KOPT-K1 (cell line): ENCODE data around the gene CLDN34.

Experiments used
- H3K27ac ChIP-seq: fragments of 200-600 bp; sonication (generic); 2 replicates; pipeline ENCODE4 v1.5.1; 2016; ENCODE audit warnings: antibody characterized with exemption, mild to moderate bottlenecking, low read depth, low read length; ENCODE audit not compliant: poor library complexity, severe bottlenecking
- H3K36me3 ChIP-seq: fragments of 200-600 bp; sonication (generic); 2 replicates; pipeline ENCODE4 v1.5.1; 2017; ENCODE audit warnings: antibody characterized with exemption, mild to moderate bottlenecking, low read length, moderate library complexity; ENCODE audit not compliant: insufficient read depth
- H3K9me3 ChIP-seq: fragments of 200-600 bp; sonication (generic); 2 replicates; pipeline ENCODE4 v1.5.1; 2017; ENCODE audit warnings: antibody characterized with exemption, low read length, mild to moderate bottlenecking; ENCODE audit not compliant: insufficient read depth, poor library complexity, severe bottlenecking

CLDN34 gene

GRCh38 chrX:9952300-9952699 is 14.9 kb upstream of the CLDN34 start:
- Histone ChIP-seq H3K27ac (no peak overlapping the region), H3K36me3 (no peaks in the 10 kb centered on the region), H3K9me3 (peaks cover 6% of the 10 kb centered on the region)

GRCh38 chrX:9953396-9953795 is 13.8 kb upstream of the CLDN34 start:
- H3K9me3 ChIP-seq: peaks cover 6% of the 10 kb centered on the region
- H3K36me3 ChIP-seq: no peaks in the 10 kb centered on the region
- no peak overlapping the region for H3K27ac ChIP-seq

- H3K27ac ChIP-seq: no peak overlapping the region
- H3K36me3 ChIP-seq: no peaks in the 10 kb centered on the region
- peaks cover 6% of the 10 kb centered on the region for H3K9me3 ChIP-seq
Measured at GRCh38 chrX:9955506-9955905, 11.7 kb upstream of the CLDN34 start.

- Histone ChIP-seq H3K9me3 (peaks cover 5% of the 10 kb centered on the region), H3K27ac (no peak overlapping the region), H3K36me3 (no peaks in the 10 kb centered on the region)
Measured at GRCh38 chrX:9957743-9958142, 9.4 kb upstream of the CLDN34 start.

- H3K27ac ChIP-seq: no peak overlapping the region
- H3K9me3 ChIP-seq: peaks cover under 1% of the 10 kb centered on the region
- H3K36me3 ChIP-seq: no peaks in the 10 kb centered on the region
Measured at GRCh38 chrX:9958183-9958582, 9.0 kb upstream of the CLDN34 start.

- no peak overlapping the region for H3K27ac ChIP-seq
- H3K9me3 ChIP-seq: no peaks in the 10 kb centered on the region
- H3K36me3 ChIP-seq: no peaks in the 10 kb centered on the region
Measured at GRCh38 chrX:9961750-9962149, 5.4 kb upstream of the CLDN34 start.

GRCh38 chrX:9977635-9978034 is 10.5 kb downstream of the CLDN34 start:
- Histone ChIP-seq H3K27ac (no peak overlapping the region), H3K36me3 (no peaks in the 10 kb centered on the region), H3K9me3 (peaks cover 5% of the 10 kb centered on the region)

GRCh38 chrX:9980401-9980800 is 13.2 kb downstream of the CLDN34 start:
- Histone ChIP-seq H3K27ac (no peak overlapping the region), H3K36me3 (no peaks in the 10 kb centered on the region), H3K9me3 (no peaks in the 10 kb centered on the region)

- Histone ChIP-seq H3K27ac (no peak overlapping the region), H3K36me3 (no peaks in the 10 kb centered on the region), H3K9me3 (no peaks in the 10 kb centered on the region)
Measured at GRCh38 chrX:9980927-9981326, 13.8 kb downstream of the CLDN34 start.

- Histone ChIP-seq H3K27ac (no peak overlapping the region), H3K36me3 (no peaks in the 10 kb centered on the region), H3K9me3 (no peaks in the 10 kb centered on the region)
Measured at GRCh38 chrX:9983441-9983840, 16.3 kb downstream of the CLDN34 start.

- Histone ChIP-seq H3K36me3 (no peaks in the 10 kb centered on the region), H3K9me3 (no peaks in the 10 kb centered on the region), H3K27ac (no peak overlapping the region)
Measured at GRCh38 chrX:9983846-9984245, 16.7 kb downstream of the CLDN34 start.

- Histone ChIP-seq H3K36me3 (no peaks in the 10 kb centered on the region), H3K9me3 (no peaks in the 10 kb centered on the region), H3K27ac (no peak overlapping the region)
Measured at GRCh38 chrX:9988762-9989161, 21.6 kb downstream of the CLDN34 start.

GRCh38 chrX:9992061-9992460 is 24.9 kb downstream of the CLDN34 start:
- no peaks in the 10 kb centered on the region for H3K9me3 ChIP-seq
- no peaks in the 10 kb centered on the region for H3K36me3 ChIP-seq
- no peak overlapping the region for H3K27ac ChIP-seq

GRCh38 chrX:9992724-9993123 is 25.6 kb downstream of the CLDN34 start:
- H3K36me3 ChIP-seq: no peaks in the 10 kb centered on the region
- no peaks in the 10 kb centered on the region for H3K9me3 ChIP-seq
- H3K27ac ChIP-seq: no peak overlapping the region

GRCh38 chrX:9995855-9996339 is 28.7 kb downstream of the CLDN34 start:
- Histone ChIP-seq H3K9me3 (no peaks in the 10 kb centered on the region), H3K36me3 (no peaks in the 10 kb centered on the region), H3K27ac (no peak overlapping the region)

GRCh38 chrX:9997041-9997440 is 29.9 kb downstream of the CLDN34 start:
- Histone ChIP-seq H3K9me3 (no peaks in the 10 kb centered on the region), H3K36me3 (no peaks in the 10 kb centered on the region), H3K27ac (no peak overlapping the region)

GRCh38 chrX:9997524-9997923 is 30.4 kb downstream of the CLDN34 start:
- Histone ChIP-seq H3K36me3 (no peaks in the 10 kb centered on the region), H3K27ac (no peak overlapping the region), H3K9me3 (no peaks in the 10 kb centered on the region)
